Measurements from ENCODE around the gene TNIP2. TPM values are rescaled to one million over a fixed set of nuclear protein-coding genes. Genes with fewer than 3 reads are reported as not detected.

Gene TNIP2
- total and polyA plus RNA-seq, 2 of the 13 experiments (the other 11 are each of a cell fraction or from before 2014, with no cell fraction given): 25.6 to 38.0 TPM

DNA sequence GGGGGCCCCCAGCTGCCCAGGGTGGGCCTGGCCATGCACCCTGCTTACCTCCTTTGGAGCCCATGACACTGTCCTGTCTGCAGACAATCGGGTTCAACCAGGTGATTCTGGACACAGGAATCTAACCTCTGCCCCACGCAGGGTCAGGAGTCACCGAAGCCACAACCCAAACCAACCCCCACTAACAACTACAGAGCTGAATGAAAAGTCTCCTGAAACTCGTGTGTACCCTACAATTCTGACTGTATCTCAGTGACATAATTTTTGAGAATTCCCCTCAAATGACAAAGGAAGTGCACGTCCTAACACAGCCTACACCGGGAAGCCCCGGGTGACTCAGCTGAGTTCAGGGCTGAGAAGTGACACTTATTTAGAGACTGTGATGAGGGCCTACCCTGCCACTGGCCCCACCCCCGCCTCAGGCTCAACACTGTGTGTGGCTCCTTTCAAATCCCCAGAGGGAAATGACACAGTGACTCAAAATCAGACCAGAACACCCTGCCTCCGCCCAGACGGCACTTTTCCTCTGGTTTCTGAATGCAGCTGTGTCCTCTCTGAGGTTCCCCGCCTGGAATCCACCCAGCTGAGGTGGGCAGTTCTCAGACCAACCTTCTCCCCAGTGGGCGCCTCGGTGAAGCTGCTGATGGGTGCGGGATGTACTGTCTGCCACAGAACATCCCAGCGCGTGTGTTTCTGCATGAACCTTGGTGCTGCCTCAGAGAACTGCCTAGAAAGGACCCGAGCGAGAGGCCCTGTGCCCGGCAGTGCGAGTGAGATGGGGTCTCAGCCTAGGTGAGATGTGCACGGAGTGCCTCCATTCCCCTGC lies 9.9 kb downstream of the TNIP2 start:
- Histone ChIP-seq H3K27me3 (ENCODE audit: control insufficient read depth in 1 of 2, insufficient read depth in 2 of 2, low read length in 2 of 2) (no peaks in the 10 kb centered on the region), H3K4me1 (ENCODE audit: insufficient read depth, low read length) (no peaks in the 10 kb centered on the region), H3K4me3 (replicated peaks in 1 of 3; ENCODE audit: insufficient read depth in 1 of 3, low read depth in 2 of 3, low read length in 3 of 3) (no peak overlapping the region), H3K36me3 (replicated peaks in 1 of 2; ENCODE audit: control insufficient read depth in 1 of 2, insufficient read depth in 2 of 2, low read length in 2 of 2) (peaks cover 21 to 53% of the 10 kb centered on the region in 2 experiments), H3K27ac (ENCODE audit: extremely low read length, insufficient read depth, low read length) (no peak overlapping the region), H4K20me1 (ENCODE audit: insufficient read depth, low read length) (no peaks in the 10 kb centered on the region), H3K4me2 (ENCODE audit: low read depth, low read length) (no peak overlapping the region), H3K79me2 (ENCODE audit: insufficient read depth, low read length) (no peaks in the 10 kb centered on the region), H3K9me3 (ENCODE audit: low read length) (no peaks in the 10 kb centered on the region), H3K9ac (ENCODE audit: insufficient read depth, low read depth, low read length) (no peak overlapping the region), H2AFZ (ENCODE audit: low read length) (no peak overlapping the region)
- 0 out of 3 replicates have a peak, but pooled peaks have one; percentile 10 for ATAC-seq
- in situ Hi-C loops (cut with HindIII; ENCODE audit: extremely low pct_ligation_motif_present, low pct_unique_long_range_greater_than_20kb) (no loop called here), intact Hi-C loops (cut with micrococcal nuclease; ENCODE audit: unreplicated experiment) (no loop called here)
- DNase-seq (ENCODE audit: low spot score): no peak
- FAIRE-seq: no peak
- ChIA-PET POLR2A (interaction anchor here (1.7 kb wide), 1 partner anchor 11 kb away, joined by 4 read pairs; no protein-coding TSS in a partner anchor), CTCF (ENCODE audit: low intra/inter-chr PET ratio, low total read pairs) (no interaction called here)
- BruUV-seq (replicated peaks): no TSS peak
- 90% methylated on average over 13 of the region's 21 CpGs for WGBS (ENCODE audit: low lambda C conversion rate)
- TF ChIP-seq, protein P1, sequence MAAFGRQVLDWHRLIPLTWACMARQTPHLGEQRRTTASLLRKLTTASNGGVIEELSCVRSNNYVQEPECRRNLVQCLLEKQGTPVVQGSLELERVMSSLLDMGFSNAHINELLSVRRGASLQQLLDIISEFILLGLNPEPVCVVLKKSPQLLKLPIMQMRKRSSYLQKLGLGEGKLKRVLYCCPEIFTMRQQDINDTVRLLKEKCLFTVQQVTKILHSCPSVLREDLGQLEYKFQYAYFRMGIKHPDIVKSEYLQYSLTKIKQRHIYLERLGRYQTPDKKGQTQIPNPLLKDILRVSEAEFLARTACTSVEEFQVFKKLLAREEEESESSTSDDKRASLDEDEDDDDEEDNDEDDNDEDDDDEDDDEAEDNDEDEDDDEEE (CRISPR knock-in tag; IDR thresholded peaks at IDR 0.05): no peak
- TF ChIP-seq, protein P2, sequence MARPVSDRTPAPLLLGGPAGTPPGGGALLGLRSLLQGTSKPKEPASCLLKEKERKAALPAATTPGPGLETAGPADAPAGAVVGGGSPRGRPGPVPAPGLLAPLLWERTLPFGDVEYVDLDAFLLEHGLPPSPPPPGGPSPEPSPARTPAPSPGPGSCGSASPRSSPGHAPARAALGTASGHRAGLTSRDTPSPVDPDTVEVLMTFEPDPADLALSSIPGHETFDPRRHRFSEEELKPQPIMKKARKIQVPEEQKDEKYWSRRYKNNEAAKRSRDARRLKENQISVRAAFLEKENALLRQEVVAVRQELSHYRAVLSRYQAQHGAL (CRISPR knock-in tag; IDR thresholded peaks at IDR 0.05; ENCODE audit: not compliant biosample characterization): no peak
- TF ChIP-seq, protein P3, sequence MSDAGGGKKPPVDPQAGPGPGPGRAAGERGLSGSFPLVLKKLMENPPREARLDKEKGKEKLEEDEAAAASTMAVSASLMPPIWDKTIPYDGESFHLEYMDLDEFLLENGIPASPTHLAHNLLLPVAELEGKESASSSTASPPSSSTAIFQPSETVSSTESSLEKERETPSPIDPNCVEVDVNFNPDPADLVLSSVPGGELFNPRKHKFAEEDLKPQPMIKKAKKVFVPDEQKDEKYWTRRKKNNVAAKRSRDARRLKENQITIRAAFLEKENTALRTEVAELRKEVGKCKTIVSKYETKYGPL (CRISPR knock-in tag; IDR thresholded peaks at IDR 0.05): no peak
- no peak for TF ChIP-seq HNF4A (CRISPR knock-in tag; IDR thresholded peaks at IDR 0.05)
- TF ChIP-seq HOXA5 (CRISPR knock-in tag; IDR thresholded peaks at IDR 0.05): no peak
- TF ChIP-seq NR2F1 (CRISPR knock-in tag; IDR thresholded peaks at IDR 0.05): no peak
- TF ChIP-seq ZNF547 (CRISPR knock-in tag; IDR thresholded peaks at IDR 0.05): no peak
- TF ChIP-seq CHCHD3 (CRISPR knock-in tag; IDR thresholded peaks at IDR 0.05): no peak
- no peak for TF ChIP-seq ZNF772 (CRISPR knock-in tag; IDR thresholded peaks at IDR 0.05)
